KOPT-K1 (cell line): ENCODE results near the gene DDX27.

ENCODE experiments used
- H3K27ac ChIP-seq: fragments of 200-600 bp; sonication (generic); 2 replicates; pipeline ENCODE4 v1.5.1; 2016; ENCODE audit warnings: antibody characterized with exemption, mild to moderate bottlenecking, low read depth, low read length; ENCODE audit not compliant: poor library complexity, severe bottlenecking
- H3K36me3 ChIP-seq: fragments of 200-600 bp; sonication (generic); 2 replicates; pipeline ENCODE4 v1.5.1; 2017; ENCODE audit warnings: antibody characterized with exemption, mild to moderate bottlenecking, low read length, moderate library complexity; ENCODE audit not compliant: insufficient read depth
- H3K9me3 ChIP-seq: fragments of 200-600 bp; sonication (generic); 2 replicates; pipeline ENCODE4 v1.5.1; 2017; ENCODE audit warnings: antibody characterized with exemption, low read length, mild to moderate bottlenecking; ENCODE audit not compliant: insufficient read depth, poor library complexity, severe bottlenecking

DDX27 gene

GRCh38 chr20:49252556-49253350 is 33.5 kb downstream of the DDX27 start:
- no peaks in the 10 kb centered on the region for H3K9me3 ChIP-seq
- H3K36me3 ChIP-seq = peaks cover 100% of the 10 kb centered on the region
- H3K27ac ChIP-seq = no peak overlapping the region

GRCh38 chr20:49256261-49256660 is 37.0 kb downstream of the DDX27 start:
- H3K36me3 ChIP-seq = peaks cover 99% of the 10 kb centered on the region
- H3K27ac ChIP-seq = no peak overlapping the region
- H3K9me3 ChIP-seq = no peaks in the 10 kb centered on the region

- Histone ChIP-seq H3K36me3 (peaks cover 99% of the 10 kb centered on the region), H3K9me3 (no peaks in the 10 kb centered on the region), H3K27ac (no peak overlapping the region)
These were observed 40.1 kb downstream of the DDX27 start for GRCh38 chr20:49259284-49259683.

- no peak overlapping the region for H3K27ac ChIP-seq
- H3K9me3 ChIP-seq = no peaks in the 10 kb centered on the region
- H3K36me3 ChIP-seq = peaks cover 99% of the 10 kb centered on the region
These were observed 40.6 kb downstream of the DDX27 start for GRCh38 chr20:49259799-49260198.

GRCh38 chr20:49260218-49260617 is 41.0 kb downstream of the DDX27 start:
- H3K9me3 ChIP-seq = no peaks in the 10 kb centered on the region
- H3K27ac ChIP-seq = no peak overlapping the region
- H3K36me3 ChIP-seq = peaks cover 99% of the 10 kb centered on the region

GRCh38 chr20:49261173-49261572 is 42.0 kb downstream of the DDX27 start:
- Histone ChIP-seq H3K27ac (no peak overlapping the region), H3K36me3 (peaks cover 99% of the 10 kb centered on the region), H3K9me3 (no peaks in the 10 kb centered on the region)

- Histone ChIP-seq H3K27ac (no peak overlapping the region), H3K36me3 (peaks cover 95% of the 10 kb centered on the region), H3K9me3 (no peaks in the 10 kb centered on the region)
These were observed 43.2 kb downstream of the DDX27 start for GRCh38 chr20:49262444-49262843.

- no peak overlapping the region for H3K27ac ChIP-seq
- peaks cover 7% of the 10 kb centered on the region for H3K9me3 ChIP-seq
- H3K36me3 ChIP-seq = peaks cover 95% of the 10 kb centered on the region
These were observed 48.1 kb downstream of the DDX27 start for GRCh38 chr20:49267327-49267726.

GRCh38 chr20:49268600-49269365 is 49.6 kb downstream of the DDX27 start:
- Histone ChIP-seq H3K27ac (no peak overlapping the region), H3K9me3 (peaks cover 7% of the 10 kb centered on the region), H3K36me3 (peaks cover 95% of the 10 kb centered on the region)

- no peak overlapping the region for H3K27ac ChIP-seq
- H3K9me3 ChIP-seq = peaks cover 7% of the 10 kb centered on the region
- peaks cover 86% of the 10 kb centered on the region for H3K36me3 ChIP-seq
These were observed 51.0 kb downstream of the DDX27 start for GRCh38 chr20:49270177-49270576.

- H3K27ac ChIP-seq = no peak overlapping the region
- peaks cover 7% of the 10 kb centered on the region for H3K9me3 ChIP-seq
- H3K36me3 ChIP-seq = peaks cover 86% of the 10 kb centered on the region
These were observed 51.5 kb downstream of the DDX27 start for GRCh38 chr20:49270736-49271135.

GRCh38 chr20:49272654-49273053 is 53.4 kb downstream of the DDX27 start:
- Histone ChIP-seq H3K36me3 (peaks cover 71% of the 10 kb centered on the region), H3K9me3 (peaks cover 7% of the 10 kb centered on the region), H3K27ac (no peak overlapping the region)

GRCh38 chr20:49273696-49274277 is 54.6 kb downstream of the DDX27 start:
- peaks cover 63% of the 10 kb centered on the region for H3K36me3 ChIP-seq
- peaks cover 5% of the 10 kb centered on the region for H3K9me3 ChIP-seq
- no peak overlapping the region for H3K27ac ChIP-seq

GRCh38 chr20:49275216-49275615 is 56.0 kb downstream of the DDX27 start:
- Histone ChIP-seq H3K9me3 (no peaks in the 10 kb centered on the region), H3K36me3 (peaks cover 63% of the 10 kb centered on the region), H3K27ac (no peak overlapping the region)

- Histone ChIP-seq H3K27ac (no peak overlapping the region), H3K36me3 (peaks cover 63% of the 10 kb centered on the region), H3K9me3 (peaks cover 1% of the 10 kb centered on the region)
These were observed 56.4 kb downstream of the DDX27 start for GRCh38 chr20:49275636-49276035.
